Activated T-cell treated with anti-CD3 and anti-CD28 coated beads, Interleukin-2, amount 50 U/mL, for 72 hours (primary cell): ENCODE results near the gene GPR25. TPM values are rescaled to one million over a fixed set of nuclear protein-coding genes. Genes with fewer than 3 reads are reported as not detected.

Experiments used
- ATAC-seq, 2 donors: fragments of 150-1000 bp; cut with Tn5 transposase; replicated peaks in 1 of 2; 2 replicates each; pipeline ENCODE4 v1.10.0; 2021; ENCODE audit warnings: moderate library complexity in 2 of 2, mild to moderate bottlenecking in 1 of 2
- DNase-seq, 2 donors: peaks; one replicate each; pipeline ENCODE4 v3.0.0; 2021 to 2022; ENCODE audit warnings: mixed read lengths in 1 of 2
- H3K27ac Mint-ChIP-seq: one replicate; pipeline ENCODE4 v1.8.0; 2022; ENCODE audit warnings: mild to moderate bottlenecking, moderate library complexity, mixed read lengths
- H3K27me3 Mint-ChIP-seq: one replicate; pipeline ENCODE4 v1.8.0; 2022; ENCODE audit warnings: low read depth, mixed read lengths
- H3K36me3 Mint-ChIP-seq, 2 donors: one replicate each; pipeline ENCODE4 v1.8.0; 2022; ENCODE audit warnings: mixed read lengths in 2 of 2, mild to moderate bottlenecking in 1 of 2; ENCODE audit not compliant: insufficient read depth in 2 of 2
- H3K4me1 Mint-ChIP-seq: one replicate; pipeline ENCODE4 v1.8.0; 2022; ENCODE audit warnings: low read depth, mixed read lengths
- H3K4me3 Mint-ChIP-seq, 2 donors: one replicate each; pipeline ENCODE4 v1.8.0; 2022; ENCODE audit warnings: mild to moderate bottlenecking in 2 of 2, mixed read lengths in 2 of 2, moderate library complexity in 2 of 2
- H3K9me3 Mint-ChIP-seq, 2 donors: one replicate each; pipeline ENCODE4 v1.8.0; 2022; ENCODE audit warnings: mixed read lengths in 2 of 2
- total RNA-seq, 2 donors: library from RNA; stranded (reverse); gene quantifications; one replicate each; pipeline ENCODE4 v1.2.3, GENCODE V29; 2022

GPR25 gene
- total RNA-seq, 2 donors from 2014 or later, result not detected

DNA sequence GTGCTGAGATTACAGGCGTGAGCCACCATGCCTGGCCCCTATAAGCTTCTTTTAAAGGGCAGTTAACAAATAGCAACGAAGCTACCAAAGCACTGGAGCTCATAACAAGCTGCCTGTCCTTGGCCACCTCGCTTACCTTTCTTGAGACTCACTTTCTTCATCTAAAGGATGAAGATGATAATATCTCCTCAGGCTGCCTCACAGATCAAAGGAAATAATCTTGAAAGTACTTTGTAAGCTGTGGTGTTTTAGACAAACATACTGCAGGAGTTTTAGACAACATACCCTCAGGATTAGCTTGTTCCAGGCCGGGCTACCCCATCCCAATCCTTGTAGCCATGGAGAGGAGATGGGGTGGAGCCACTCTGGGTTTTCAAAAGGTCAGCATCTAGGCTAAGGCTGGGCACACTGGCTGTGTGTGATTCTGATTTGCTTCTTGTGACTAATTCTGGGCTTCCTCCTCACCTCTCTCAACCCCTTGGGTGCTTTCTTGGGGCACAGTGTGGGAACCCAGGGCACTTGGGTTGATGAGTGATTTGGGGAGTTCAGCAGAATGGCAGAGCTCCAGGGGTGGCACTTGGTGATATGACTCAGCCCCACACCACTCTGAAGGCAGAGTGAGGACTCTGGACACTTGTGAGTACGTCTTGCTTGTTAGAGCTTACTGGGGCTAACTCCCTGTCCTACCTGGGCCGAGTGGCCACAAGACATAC, 5.2 kb downstream of the GPR25 start:
- peak; percentile 87 to 90 for ATAC-seq
- DNase-seq, result peak; percentile 81 to 89
- H3K4me1 Mint-ChIP-seq, result peaks cover 57% of the 10 kb centered on the region
- H3K27ac Mint-ChIP-seq, result no peak overlapping the region
- peak overlapping the region; percentile 34 to 47 for H3K4me3 Mint-ChIP-seq
- H3K36me3 Mint-ChIP-seq, result no peaks in the 10 kb centered on the region
- peaks cover 65% of the 10 kb centered on the region for H3K27me3 Mint-ChIP-seq
- no peaks in the 10 kb centered on the region for H3K9me3 Mint-ChIP-seq

DNA sequence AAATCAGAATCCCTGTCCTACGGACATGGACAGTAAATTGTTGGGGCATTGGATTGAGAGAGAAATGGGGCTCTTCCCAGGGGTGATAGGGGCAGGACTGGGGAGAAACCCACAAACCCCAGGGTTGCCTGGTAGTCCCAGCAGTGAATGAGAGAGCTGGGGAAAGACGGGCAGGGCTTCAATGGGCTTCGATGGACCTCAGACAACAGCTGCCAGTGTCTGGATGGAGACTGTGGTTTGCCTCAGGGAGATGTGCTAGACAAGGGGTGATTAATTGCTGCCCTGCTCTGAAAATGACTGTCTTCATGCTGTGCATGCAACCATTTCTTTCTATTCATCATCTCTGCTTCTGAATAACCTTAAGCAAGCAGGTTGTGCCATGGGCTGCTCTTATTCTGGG, 7.4 kb downstream of the GPR25 start:
- peak; percentile 72 to 80 for ATAC-seq
- no peak overlapping the region for H3K4me3 Mint-ChIP-seq
- H3K27me3 Mint-ChIP-seq, result peaks cover 64% of the 10 kb centered on the region

DNA sequence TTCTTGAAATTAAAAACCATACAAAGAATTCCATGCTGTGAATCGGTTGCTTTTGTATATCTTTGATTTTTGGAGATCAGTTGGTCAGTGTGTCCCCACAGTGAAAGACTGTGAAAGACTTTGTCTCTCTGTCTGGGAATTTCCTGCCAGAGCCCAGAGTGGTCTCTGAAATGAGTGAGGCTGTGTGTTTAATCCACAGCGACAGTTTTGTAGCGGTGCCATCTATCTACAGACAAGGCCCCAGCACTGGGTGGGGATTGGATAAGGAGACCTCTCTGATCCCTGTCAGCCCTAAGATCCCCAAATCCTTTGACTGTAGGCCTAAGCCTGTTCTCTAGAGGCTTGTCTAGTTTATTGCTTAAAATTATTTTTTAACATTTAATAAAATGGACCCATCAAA, 10.3 kb downstream of the GPR25 start:
- Mint-ChIP-seq H3K36me3 (no peaks in the 10 kb centered on the region), H3K4me1 (peaks cover 34% of the 10 kb centered on the region), H3K4me3 (no peak overlapping the region), H3K27me3 (peaks cover 63% of the 10 kb centered on the region), H3K27ac (no peak overlapping the region), H3K9me3 (no peaks in the 10 kb centered on the region)
- DNase-seq, result no peak
- ATAC-seq, result no peak

More for the DNA sequence above, 7.4 kb downstream of the GPR25 start:
- H3K27ac Mint-ChIP-seq, result no peak overlapping the region
- H3K9me3 Mint-ChIP-seq, result no peaks in the 10 kb centered on the region
- H3K36me3 Mint-ChIP-seq, result no peaks in the 10 kb centered on the region
- DNase-seq, result peak; percentile 59 to 69
- H3K4me1 Mint-ChIP-seq, result peaks cover 46% of the 10 kb centered on the region

DNA sequence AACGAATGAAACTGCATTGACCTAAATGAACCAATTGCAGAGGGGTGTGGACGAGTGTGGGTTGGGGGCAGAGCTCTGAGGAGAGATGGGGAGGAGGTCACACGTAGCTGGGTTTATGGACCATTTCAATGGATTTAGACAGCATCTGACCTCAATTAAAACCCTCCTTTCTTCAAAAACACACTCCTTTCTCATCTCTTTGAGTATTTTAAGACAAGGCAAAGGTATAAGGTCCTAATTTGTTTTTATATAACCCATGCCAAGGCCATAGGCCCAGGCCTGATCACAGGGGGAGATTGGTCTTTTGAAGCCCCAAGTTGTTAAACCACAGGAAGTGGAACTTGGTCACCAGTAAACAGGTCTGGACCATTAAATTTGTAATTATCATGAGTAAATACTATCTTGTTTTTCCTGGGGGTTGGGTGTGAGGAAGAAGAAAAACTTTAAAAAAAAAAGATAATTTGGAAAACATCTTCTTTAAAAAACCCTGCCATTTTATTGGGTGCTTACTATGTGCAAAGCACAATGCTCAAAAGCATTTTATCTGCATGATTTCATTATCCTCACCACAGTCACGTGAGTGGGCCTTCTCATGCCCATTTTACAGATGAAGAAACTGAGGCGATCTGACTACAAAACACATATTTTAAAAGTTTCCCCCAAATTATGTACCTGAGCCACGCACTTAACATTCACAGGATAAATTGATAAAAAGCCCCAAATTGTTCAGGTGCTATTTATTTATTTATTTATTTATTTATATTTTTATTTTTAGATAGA, 13.0 kb downstream of the GPR25 start:
- DNase-seq (no peak), ATAC-seq (no peak)
- H3K36me3 Mint-ChIP-seq, result no peaks in the 10 kb centered on the region
- H3K27ac Mint-ChIP-seq, result no peak overlapping the region
- H3K4me1 Mint-ChIP-seq, result peaks cover 39% of the 10 kb centered on the region
- no peaks in the 10 kb centered on the region for H3K9me3 Mint-ChIP-seq
- no peak overlapping the region for H3K4me3 Mint-ChIP-seq
- H3K27me3 Mint-ChIP-seq, result peaks cover 68% of the 10 kb centered on the region

DNA sequence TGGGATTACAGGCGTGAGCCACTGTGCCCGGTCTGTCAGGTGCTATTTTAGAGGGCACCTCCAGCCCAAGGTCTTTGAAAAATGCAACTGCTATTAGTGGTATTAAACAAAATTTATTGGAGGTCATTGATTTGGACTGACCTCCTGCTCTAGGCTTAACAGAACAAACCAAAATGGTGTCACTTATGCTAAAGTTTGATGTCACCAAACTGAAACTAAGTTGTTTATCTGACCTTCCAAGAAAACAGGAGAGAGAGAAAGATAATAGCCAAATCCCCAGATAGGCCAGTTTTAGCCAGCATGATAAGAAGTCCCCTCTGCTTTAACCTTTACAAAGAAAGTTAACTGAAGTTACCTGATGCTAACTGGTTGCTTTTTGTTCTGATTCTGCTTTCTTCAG, 13.8 kb downstream of the GPR25 start:
- Mint-ChIP-seq H3K27ac (no peak overlapping the region), H3K4me1 (peaks cover 40% of the 10 kb centered on the region)

DNA sequence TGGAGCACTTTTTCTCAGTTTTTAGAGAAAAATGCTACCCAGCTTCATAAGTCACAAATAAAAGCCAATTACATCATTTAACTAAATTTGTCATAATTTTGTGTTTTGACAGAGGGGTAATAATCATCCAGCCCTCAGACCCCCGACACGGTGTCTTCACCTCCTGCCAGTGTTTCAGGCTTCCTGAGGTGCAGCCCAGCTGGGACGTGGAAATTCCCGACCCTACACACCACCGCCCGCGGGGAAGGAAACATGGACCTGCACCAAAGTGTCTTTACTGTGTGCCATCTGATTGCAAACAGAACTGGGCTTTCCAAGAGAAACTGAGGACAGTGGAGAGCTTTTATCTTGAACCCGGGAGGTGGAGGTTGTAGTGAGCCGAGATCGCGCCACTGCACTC, 14.3 kb downstream of the GPR25 start:
- peak overlapping the region in 1 of 2 donors; percentile 7 for H3K4me3 Mint-ChIP-seq

More for the DNA sequence above, 13.8 kb downstream of the GPR25 start:
- ATAC-seq, result no peak
- Mint-ChIP-seq H3K36me3 (no peaks in the 10 kb centered on the region), H3K4me3 (no peak overlapping the region), H3K27me3 (peaks cover 66% of the 10 kb centered on the region), H3K9me3 (no peaks in the 10 kb centered on the region)
- DNase-seq, result no peak

DNA sequence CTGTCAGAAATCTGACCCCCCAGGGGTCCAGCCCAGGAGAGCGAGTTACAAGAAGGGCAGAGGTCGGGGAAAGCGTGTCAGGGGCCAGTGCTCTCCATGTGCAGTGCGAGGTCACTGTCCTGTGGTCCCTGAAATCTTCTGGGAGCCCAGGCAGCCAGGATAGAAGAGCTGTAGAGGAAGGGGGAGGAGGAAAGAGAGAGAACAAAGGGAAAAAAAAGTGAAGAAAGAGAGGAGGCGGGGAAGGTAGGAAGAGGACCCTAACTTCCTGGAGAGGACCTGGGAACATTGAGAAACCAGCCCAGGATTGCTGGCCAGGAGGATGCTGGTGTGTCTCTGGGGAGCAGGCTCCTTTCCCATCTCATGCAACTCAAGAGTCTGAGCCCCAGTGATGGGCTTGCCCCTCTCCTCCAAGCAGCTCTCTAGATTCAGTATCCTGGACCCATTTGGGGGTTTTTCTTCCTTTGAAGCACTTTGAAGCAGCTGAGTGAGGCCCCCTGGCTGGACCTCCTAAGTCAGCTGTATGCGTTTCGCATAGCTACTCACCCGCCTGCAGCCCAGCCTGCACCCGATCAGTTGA, 15.1 kb downstream of the GPR25 start:
- no peaks in the 10 kb centered on the region for H3K9me3 Mint-ChIP-seq
- no peaks in the 10 kb centered on the region for H3K36me3 Mint-ChIP-seq
- no peak for DNase-seq
- peaks cover 77% of the 10 kb centered on the region for H3K27me3 Mint-ChIP-seq
- peaks cover 47% of the 10 kb centered on the region for H3K4me1 Mint-ChIP-seq
- peak overlapping the region; percentile 35 to 53 for H3K4me3 Mint-ChIP-seq
- no peak overlapping the region for H3K27ac Mint-ChIP-seq
- ATAC-seq, result peak in 1 of 2 donors; percentile 10

More for the DNA sequence above, 14.3 kb downstream of the GPR25 start:
- Mint-ChIP-seq H3K9me3 (no peaks in the 10 kb centered on the region), H3K36me3 (no peaks in the 10 kb centered on the region), H3K27ac (no peak overlapping the region), H3K4me1 (peaks cover 44% of the 10 kb centered on the region), H3K27me3 (peaks cover 70% of the 10 kb centered on the region)
- ATAC-seq (no peak), DNase-seq (no peak)

DNA sequence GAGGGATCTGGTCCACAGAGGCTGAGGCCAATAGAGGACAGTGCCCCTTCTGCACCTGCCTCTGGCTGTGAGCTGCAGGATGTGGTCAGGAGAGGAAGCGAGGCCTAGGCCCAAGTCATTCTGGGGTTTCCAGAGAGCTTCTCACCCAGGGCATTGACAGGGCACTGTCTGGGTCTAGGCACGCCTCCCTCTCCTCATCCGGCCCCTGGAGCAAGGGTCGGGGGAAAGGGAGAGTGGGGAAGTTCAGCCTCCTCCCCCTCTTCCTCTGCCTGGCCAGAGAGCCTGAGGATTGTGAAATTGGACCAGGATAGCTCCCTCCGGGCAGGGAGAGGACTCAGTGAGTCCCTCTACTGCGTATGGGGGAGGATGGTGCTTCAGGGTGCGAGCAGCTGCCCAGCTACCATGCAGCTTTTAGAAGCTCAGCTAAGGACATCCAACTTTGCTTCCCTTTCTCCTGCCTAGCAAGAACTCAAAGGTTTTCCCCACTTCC, 15.6 kb downstream of the GPR25 start:
- peak; percentile 75 to 80 for DNase-seq
- Mint-ChIP-seq H3K9me3 (no peaks in the 10 kb centered on the region), H3K4me1 (peaks cover 47% of the 10 kb centered on the region), H3K27ac (no peak overlapping the region), H3K36me3 (no peaks in the 10 kb centered on the region), H3K4me3 (peak overlapping the region; percentile 35 to 57), H3K27me3 (peaks cover 77% of the 10 kb centered on the region)
- ATAC-seq, result peak; percentile 85 to 91

DNA sequence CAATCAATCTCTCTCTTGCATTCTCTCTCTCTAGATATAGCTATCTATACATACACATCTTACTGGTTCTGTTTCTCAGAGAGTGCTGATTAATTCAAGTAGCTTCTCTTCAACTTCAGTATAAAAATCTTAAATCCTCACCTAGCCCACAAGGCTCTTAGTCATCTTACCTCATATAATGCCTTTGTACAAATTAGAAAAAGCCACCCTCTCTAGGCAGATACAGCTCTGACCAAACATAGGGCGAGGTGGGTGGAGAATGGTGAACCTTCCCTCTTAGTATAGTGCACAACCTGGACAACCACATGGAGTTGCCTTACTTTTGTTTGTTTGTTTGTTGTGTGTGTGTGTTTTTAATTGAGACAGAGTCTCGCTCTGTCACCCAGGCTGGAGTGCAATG, 16.8 kb downstream of the GPR25 start:
- Mint-ChIP-seq H3K27me3 (peaks cover 77% of the 10 kb centered on the region), H3K4me3 (peak overlapping the region; percentile 57 to 64), H3K36me3 (no peaks in the 10 kb centered on the region), H3K27ac (peak overlapping the region; percentile 17), H3K4me1 (peaks cover 47% of the 10 kb centered on the region), H3K9me3 (no peaks in the 10 kb centered on the region)
- ATAC-seq (peak; percentile 84 to 87), DNase-seq (peak; percentile 47 to 61)

DNA sequence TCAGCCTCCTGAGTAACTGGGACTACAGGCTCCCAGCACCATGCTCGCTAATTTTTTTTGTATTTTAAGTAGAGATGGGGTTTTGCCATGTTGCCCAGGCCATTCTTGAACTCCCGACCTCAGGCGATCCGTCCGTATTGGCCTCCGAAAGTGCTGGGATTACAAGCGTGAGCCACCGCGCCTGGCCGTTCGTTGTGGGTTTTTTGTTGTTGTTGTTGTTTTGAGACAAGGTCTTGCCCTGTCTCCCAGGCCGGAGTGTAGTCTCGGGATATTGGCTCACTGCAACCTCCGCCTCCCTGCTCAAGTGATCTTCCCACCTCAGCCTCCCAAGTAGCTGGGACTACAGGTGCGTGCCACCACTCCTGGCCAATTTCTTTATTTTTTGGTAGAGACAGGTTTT, 17.2 kb downstream of the GPR25 start:
- Mint-ChIP-seq H3K27me3 (peaks cover 80% of the 10 kb centered on the region), H3K9me3 (no peaks in the 10 kb centered on the region), H3K4me1 (peaks cover 47% of the 10 kb centered on the region), H3K36me3 (no peaks in the 10 kb centered on the region), H3K27ac (no peak overlapping the region), H3K4me3 (peak overlapping the region in 1 of 2 donors; percentile 17)
- DNase-seq, result no peak
- no peak for ATAC-seq

DNA sequence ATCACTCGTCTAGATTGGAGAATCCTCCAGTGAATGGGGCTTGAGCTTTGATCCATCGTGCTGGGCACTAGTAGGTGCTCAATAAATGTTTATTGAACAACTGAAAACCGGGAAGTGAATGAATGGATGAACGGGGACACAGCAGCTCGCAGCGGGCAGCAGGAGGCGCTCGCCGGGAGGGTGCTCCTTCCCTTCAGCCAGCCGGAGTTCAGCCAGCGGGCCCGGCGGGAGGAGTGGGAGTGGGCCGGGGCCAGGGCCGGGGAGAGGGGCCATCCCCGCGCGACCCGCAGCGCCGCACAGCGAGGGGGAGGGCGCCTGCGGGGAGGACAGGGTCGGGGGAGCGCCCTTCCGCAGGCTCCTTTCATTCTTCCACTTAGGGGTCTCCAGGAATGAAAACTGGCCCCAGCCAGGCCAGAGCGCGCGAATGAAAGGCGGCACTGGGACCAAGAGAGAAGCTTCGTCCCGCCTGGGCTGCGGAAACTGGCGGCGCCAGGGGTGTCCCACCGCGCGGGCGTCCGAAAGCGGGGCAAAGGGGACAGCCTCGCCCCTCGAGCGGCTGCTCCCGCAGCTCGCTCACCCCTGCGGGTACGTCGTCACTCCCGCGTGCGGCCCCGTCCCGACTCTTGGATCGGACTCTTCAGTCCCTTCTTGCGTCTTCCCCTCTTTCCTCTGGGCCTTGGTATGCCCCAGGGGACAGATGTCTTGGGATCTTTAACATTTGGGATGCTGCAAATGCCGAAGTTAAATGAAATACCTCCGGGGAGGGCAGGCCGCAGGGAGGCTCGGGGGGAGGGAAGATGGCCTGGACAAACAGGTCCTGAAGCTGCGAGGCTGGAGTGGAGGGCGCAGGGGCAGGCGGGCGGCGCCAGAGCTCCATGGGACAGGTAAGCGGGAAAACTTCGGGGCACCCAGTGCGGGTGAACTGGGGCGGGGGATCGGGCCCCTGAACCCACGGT, 18.3 kb downstream of the GPR25 start:
- Mint-ChIP-seq H3K36me3 (no peaks in the 10 kb centered on the region), H3K4me3 (peak overlapping the region; percentile 27 to 29), H3K4me1 (peaks cover 47% of the 10 kb centered on the region), H3K27ac (no peak overlapping the region), H3K9me3 (no peaks in the 10 kb centered on the region), H3K27me3 (peaks cover 84% of the 10 kb centered on the region)
- ATAC-seq, result no peak
- no peak for DNase-seq

DNA sequence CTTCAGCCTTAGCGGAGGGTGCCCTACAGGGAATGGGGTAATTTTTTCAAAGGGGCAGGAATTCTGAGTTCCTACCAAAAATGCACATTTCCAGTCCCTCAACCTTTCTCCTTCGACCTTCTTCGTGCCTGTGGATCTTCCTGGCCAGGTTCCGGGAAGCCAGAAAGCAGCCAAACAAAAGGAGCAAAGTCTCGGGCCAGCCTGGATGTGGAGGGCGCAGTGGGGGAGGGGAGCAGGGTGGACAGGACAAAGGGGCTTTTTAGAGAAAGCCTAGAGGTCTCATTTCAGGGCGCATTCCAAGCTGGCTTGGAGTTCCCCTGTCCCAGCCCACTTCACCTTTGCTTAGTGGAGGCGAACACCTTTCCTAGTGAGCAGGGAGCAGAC, 19.0 kb downstream of the GPR25 start:
- Mint-ChIP-seq H3K27me3 (peaks cover 84% of the 10 kb centered on the region), H3K4me3 (peak overlapping the region; percentile 24 to 27), H3K9me3 (no peaks in the 10 kb centered on the region), H3K4me1 (peaks cover 47% of the 10 kb centered on the region), H3K27ac (no peak overlapping the region), H3K36me3 (no peaks in the 10 kb centered on the region)
- no peak for ATAC-seq
- no peak for DNase-seq
